Measurements from ENCODE around the gene DROSHA. TPM values are rescaled to one million over a fixed set of nuclear protein-coding genes. Genes with fewer than 3 reads are reported as not detected.
A peak's percentile ranks its signal among the peaks of the same experiment; 100 is the strongest.

DROSHA gene
- polyA plus RNA-seq, 3 donors = 2.2 to 12.6 (median 7.6) TPM

- no CpG with 5 or more reads among the region's 1 CpG for WGBS (ENCODE audit: insufficient coverage)
- Histone ChIP-seq H3K4me3 (replicated peaks in 1 of 3; ENCODE audit: low read depth in 2 of 3, low read length in 3 of 3) (no peak overlapping the region), H3K4me2 (replicated peaks; ENCODE audit: extremely low read depth, low read length, poor library complexity, severe bottlenecking) (no peak overlapping the region)
Observed at GRCh38 chr5:31469886-31470285, 62.0 kb downstream of the DROSHA start.

GRCh38 chr5:31469466-31469865 is 62.4 kb downstream of the DROSHA start:
- no peak overlapping the region for H3K4me3 ChIP-seq (replicated peaks in 1 of 3; ENCODE audit: low read depth in 2 of 3, low read length in 3 of 3)
- H3K9me3 Mint-ChIP-seq = peaks cover 0 to 2% (median 0%) of the 10 kb centered on the region in 7 donors
- no peak overlapping the region for H3K27ac ChIP-seq (ENCODE audit: low read depth in 1 of 2, low read length in 2 of 2)
- no peaks in the 10 kb centered on the region for H3K79me2 ChIP-seq (ENCODE audit: insufficient read depth, low read length)
- H4K20me1 ChIP-seq (ENCODE audit: insufficient read depth, low read length) = no peaks in the 10 kb centered on the region
- peaks cover 26 to 34% of the 10 kb centered on the region in 2 donors for H3K36me3 ChIP-seq (replicated peaks in 1 of 2; ENCODE audit: control insufficient read depth in 1 of 2, insufficient read depth in 2 of 2, low read length in 2 of 2)
- H3K27me3 ChIP-seq (ENCODE audit: control insufficient read depth in 2 of 2, insufficient read depth in 2 of 2, low read length in 2 of 2) = no peaks in the 10 kb centered on the region
- H2AFZ ChIP-seq (ENCODE audit: insufficient read depth, low read depth, low read length, poor library complexity, severe bottlenecking) = no peak overlapping the region
- H3K4me2 ChIP-seq (replicated peaks; ENCODE audit: extremely low read depth, low read length, poor library complexity, severe bottlenecking) = no peak overlapping the region
- no peak for TF ChIP-seq CTCF (IDR thresholded peaks at IDR 0.05)
- DNase-seq = no peak
- intact Hi-C loops (cut with micrococcal nuclease) = no loop called here
- no peak overlapping the region for H3K9ac ChIP-seq (ENCODE audit: insufficient read depth, low read length, poor library complexity, severe bottlenecking)
- peaks cover 43 to 48% of the 10 kb centered on the region in 2 donors for H3K36me3 Mint-ChIP-seq
- H3K27me3 Mint-ChIP-seq (ENCODE audit: low read depth in 3 of 3) = no peaks in the 10 kb centered on the region
- H3K9me3 ChIP-seq (replicated peaks in 1 of 2; ENCODE audit: control insufficient read depth in 1 of 2, insufficient read depth in 1 of 2, low read length in 2 of 2) = no peaks in the 10 kb centered on the region
- H3K4me1 ChIP-seq (ENCODE audit: control insufficient read depth in 1 of 2, insufficient read depth in 2 of 2, low read length in 2 of 2) = peaks cover 0 to 7% of the 10 kb centered on the region in 2 donors
- no CpG with 5 or more reads among the region's 2 CpGs for WGBS (ENCODE audit: insufficient coverage)
- H3K27ac Mint-ChIP-seq = no peak overlapping the region
- peaks cover 13% of the 10 kb centered on the region for H3K4me1 Mint-ChIP-seq
- H3K4me3 Mint-ChIP-seq = no peak overlapping the region

More at GRCh38 chr5:31469886-31470285, 62.0 kb downstream of the DROSHA start:
- Histone ChIP-seq H3K36me3 (replicated peaks in 1 of 2; ENCODE audit: control insufficient read depth in 1 of 2, insufficient read depth in 2 of 2, low read length in 2 of 2) (peaks cover 21 to 34% of the 10 kb centered on the region in 2 donors), H2AFZ (ENCODE audit: insufficient read depth, low read depth, low read length, poor library complexity, severe bottlenecking) (no peak overlapping the region), H3K9me3 (replicated peaks in 1 of 2; ENCODE audit: control insufficient read depth in 1 of 2, insufficient read depth in 1 of 2, low read length in 2 of 2) (no peaks in the 10 kb centered on the region), H3K27ac (ENCODE audit: low read depth in 1 of 2, low read length in 2 of 2) (peak overlapping the region in 1 of 2 donors; percentile 2), H3K9ac (ENCODE audit: insufficient read depth, low read length, poor library complexity, severe bottlenecking) (no peak overlapping the region), H3K79me2 (ENCODE audit: insufficient read depth, low read length) (no peaks in the 10 kb centered on the region), H3K4me1 (ENCODE audit: control insufficient read depth in 1 of 2, insufficient read depth in 2 of 2, low read length in 2 of 2) (peaks cover 0 to 7% of the 10 kb centered on the region in 2 donors), H4K20me1 (ENCODE audit: insufficient read depth, low read length) (no peaks in the 10 kb centered on the region), H3K27me3 (ENCODE audit: control insufficient read depth in 2 of 2, insufficient read depth in 2 of 2, low read length in 2 of 2) (no peaks in the 10 kb centered on the region)
- intact Hi-C loops (cut with micrococcal nuclease) = no loop called here
- Mint-ChIP-seq H3K9me3 (peaks cover 0 to 2% (median 0%) of the 10 kb centered on the region in 7 donors), H3K27me3 (ENCODE audit: low read depth in 3 of 3) (no peaks in the 10 kb centered on the region), H3K36me3 (peaks cover 42 to 44% of the 10 kb centered on the region in 2 donors), H3K4me3 (no peak overlapping the region), H3K4me1 (peaks cover 13% of the 10 kb centered on the region), H3K27ac (no peak overlapping the region)
- no peak for DNase-seq
- TF ChIP-seq CTCF (IDR thresholded peaks at IDR 0.05) = no peak
